Thoracic aorta (tissue), 2 donors: ENCODE results near the gene PDE7B. TPM values are rescaled to one million over a fixed set of nuclear protein-coding genes. Genes with fewer than 3 reads are reported as not detected.

ENCODE experiments used
- ATAC-seq: fragments of 150-250 bp; one replicate; pipeline ENCODE4 v1.8.0; 2017; ENCODE audit warnings: low read depth; ENCODE audit not compliant: insufficient number of reproducible peaks, low FRiP score
- DNase-seq: peaks from one replicate; pipeline ENCODE4 v3.0.0-alpha.2; 2020; ENCODE audit warnings: low spot score
- H3K27ac ChIP-seq, 2 donors: fragments of 200-600 bp; sonication (generic); 1 replicate in 1 of 2; 2 replicates in 1 of 2; pipeline ENCODE4 v1.5.1; 2016; ENCODE audit warnings: mild to moderate bottlenecking in 2 of 2, moderate library complexity in 2 of 2
- H3K27me3 ChIP-seq: fragments of 200-600 bp; sonication (generic); replicated peaks from 2 replicates; pipeline ENCODE4 v1.6.0; 2016; ENCODE audit warnings: mild to moderate bottlenecking; ENCODE audit not compliant: insufficient read depth
- H3K36me3 ChIP-seq: fragments of 200-600 bp; sonication (generic); one replicate; pipeline ENCODE4 v1.5.1; 2016
- H3K4me1 ChIP-seq, 2 donors: fragments of 200-600 bp; sonication (generic); 1 replicate in 1 of 2; 2 replicates in 1 of 2; pipeline versions ENCODE4 v1.5.1 to v1.6.0; 2016; ENCODE audit warnings: low read depth in 2 of 2, mild to moderate bottlenecking in 1 of 2; ENCODE audit not compliant: control insufficient read depth in 1 of 2
- H3K4me3 ChIP-seq: fragments of 200-600 bp; sonication (generic); 2 replicates; pipeline ENCODE4 v1.5.1; 2016; ENCODE audit warnings: mild to moderate bottlenecking
- H3K9me3 ChIP-seq: fragments of 200-600 bp; sonication (generic); 2 replicates; pipeline ENCODE4 v1.5.1; 2016
- total RNA-seq, 2 donors: library from RNA; depleted of rRNA; stranded (reverse); fragments of >200 nt; gene quantifications; one replicate each; pipeline versions ENCODE4 v1.1.0 to v1.2.3, GENCODE V29; 2016
- TF ChIP-seq, protein P1 (sequence below): fragments of 200-600 bp; sonication (generic); IDR thresholded peaks from one replicate; pipeline ENCODE4 v1.5.1; 2019; ENCODE audit warnings: antibody characterized with exemption

PDE7B gene
- total RNA-seq, 2 donors from 2014 or later: 2.6 to 13.2 TPM

DNA sequence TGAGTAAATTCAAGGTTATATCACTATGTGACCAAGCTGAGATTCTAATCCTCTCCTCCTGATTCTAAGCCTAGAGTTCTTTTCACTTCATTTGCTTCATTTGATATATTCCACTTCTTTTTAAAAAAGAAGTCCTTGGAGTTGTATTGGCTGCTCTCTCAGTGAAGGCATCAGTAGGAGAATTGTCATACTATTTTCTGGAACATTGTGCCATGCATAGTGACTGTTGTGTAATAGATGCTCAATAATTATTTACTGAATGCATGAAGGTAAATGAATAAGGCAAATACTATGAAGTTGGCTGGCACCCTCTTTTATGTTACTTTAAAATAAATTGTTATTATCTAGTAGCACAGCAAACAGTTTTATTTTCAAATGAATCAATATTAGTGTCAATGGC is 209.3 kb downstream of the PDE7B start:
- no peak for ATAC-seq
- Histone ChIP-seq H3K27ac (no peak overlapping the region), H3K9me3 (no peaks in the 10 kb centered on the region), H3K4me3 (no peak overlapping the region), H3K36me3 (no peaks in the 10 kb centered on the region), H3K4me1 (peaks cover 0 to 11% of the 10 kb centered on the region in 2 donors), H3K27me3 (no peaks in the 10 kb centered on the region)
- no peak for DNase-seq
- TF ChIP-seq, protein P1, sequence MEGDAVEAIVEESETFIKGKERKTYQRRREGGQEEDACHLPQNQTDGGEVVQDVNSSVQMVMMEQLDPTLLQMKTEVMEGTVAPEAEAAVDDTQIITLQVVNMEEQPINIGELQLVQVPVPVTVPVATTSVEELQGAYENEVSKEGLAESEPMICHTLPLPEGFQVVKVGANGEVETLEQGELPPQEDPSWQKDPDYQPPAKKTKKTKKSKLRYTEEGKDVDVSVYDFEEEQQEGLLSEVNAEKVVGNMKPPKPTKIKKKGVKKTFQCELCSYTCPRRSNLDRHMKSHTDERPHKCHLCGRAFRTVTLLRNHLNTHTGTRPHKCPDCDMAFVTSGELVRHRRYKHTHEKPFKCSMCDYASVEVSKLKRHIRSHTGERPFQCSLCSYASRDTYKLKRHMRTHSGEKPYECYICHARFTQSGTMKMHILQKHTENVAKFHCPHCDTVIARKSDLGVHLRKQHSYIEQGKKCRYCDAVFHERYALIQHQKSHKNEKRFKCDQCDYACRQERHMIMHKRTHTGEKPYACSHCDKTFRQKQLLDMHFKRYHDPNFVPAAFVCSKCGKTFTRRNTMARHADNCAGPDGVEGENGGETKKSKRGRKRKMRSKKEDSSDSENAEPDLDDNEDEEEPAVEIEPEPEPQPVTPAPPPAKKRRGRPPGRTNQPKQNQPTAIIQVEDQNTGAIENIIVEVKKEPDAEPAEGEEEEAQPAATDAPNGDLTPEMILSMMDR: no peak

DNA sequence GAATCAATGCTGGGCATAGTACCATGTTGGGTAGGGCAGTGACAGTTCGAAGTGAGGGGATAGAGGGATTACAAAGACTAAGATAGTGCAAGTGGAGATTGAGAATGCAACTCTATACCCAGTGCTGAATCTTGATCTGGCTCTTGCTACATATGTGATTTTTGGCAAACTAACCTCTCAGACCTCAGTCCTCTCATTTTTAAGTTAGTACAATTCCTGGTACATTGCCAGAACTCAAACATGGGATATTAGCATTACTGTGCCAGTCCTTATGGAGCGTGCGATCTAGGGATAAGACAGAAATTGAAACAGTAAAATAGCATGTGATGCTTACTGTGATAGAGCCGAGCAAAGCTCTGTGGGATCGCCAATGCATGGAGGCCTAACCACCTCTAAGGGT is 210.2 kb downstream of the PDE7B start:
- DNase-seq (no peak), ATAC-seq (no peak)
- Histone ChIP-seq H3K27me3 (no peaks in the 10 kb centered on the region), H3K4me1 (peaks cover 0 to 11% of the 10 kb centered on the region in 2 donors), H3K4me3 (no peak overlapping the region), H3K36me3 (no peaks in the 10 kb centered on the region), H3K27ac (no peak overlapping the region), H3K9me3 (no peaks in the 10 kb centered on the region)
- TF ChIP-seq, protein P1: no peak

DNA sequence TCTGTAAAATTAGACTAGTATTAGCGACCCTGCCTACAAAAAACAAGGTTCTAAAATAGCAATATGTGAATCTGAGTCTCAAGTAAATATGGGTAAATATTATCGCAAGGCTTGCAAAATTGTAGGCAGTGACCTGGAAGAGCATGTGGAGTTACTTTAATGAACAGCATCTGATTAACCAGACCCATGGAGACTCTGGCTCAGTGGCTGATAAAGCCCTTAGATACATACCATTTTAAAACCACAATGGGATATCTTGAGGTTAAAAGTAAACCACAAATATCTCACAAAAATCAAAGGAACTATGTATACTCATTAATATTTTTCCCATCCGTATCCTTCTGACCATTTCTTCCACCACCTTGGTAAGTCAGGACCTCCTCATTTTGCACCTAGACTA is 211.6 kb downstream of the PDE7B start:
- DNase-seq (no peak), ATAC-seq (no peak)
- no peaks in the 10 kb centered on the region for H3K36me3 ChIP-seq
- TF ChIP-seq, protein P1: no peak
- H3K27me3 ChIP-seq: no peaks in the 10 kb centered on the region
- H3K4me1 ChIP-seq: peaks cover 0 to 11% of the 10 kb centered on the region in 2 donors
- no peak overlapping the region for H3K27ac ChIP-seq
- no peak overlapping the region for H3K4me3 ChIP-seq
- H3K9me3 ChIP-seq: no peaks in the 10 kb centered on the region

DNA sequence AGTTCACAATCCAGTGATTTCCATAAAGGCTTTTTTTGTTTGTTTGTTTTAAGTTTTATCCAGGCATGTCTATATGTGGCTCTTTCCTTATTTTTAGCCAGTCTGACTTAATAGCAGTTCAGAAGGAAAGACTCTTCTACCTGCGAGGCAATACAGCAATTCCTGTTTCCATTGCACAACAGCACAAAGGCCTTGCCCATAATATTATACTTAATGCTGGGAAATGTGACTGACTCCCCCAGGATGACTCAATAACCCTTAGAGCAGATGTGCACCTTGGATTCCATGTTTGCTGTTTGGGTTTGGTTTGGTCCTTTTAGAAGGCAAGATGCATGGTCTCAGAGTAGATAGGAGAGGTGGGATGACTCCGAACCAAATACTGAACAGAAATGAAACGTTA is 214.5 kb downstream of the PDE7B start:
- no peak for ATAC-seq
- Histone ChIP-seq H3K4me1 (no peaks in the 10 kb centered on the region), H3K4me3 (no peak overlapping the region), H3K27me3 (no peaks in the 10 kb centered on the region), H3K27ac (no peak overlapping the region), H3K9me3 (no peaks in the 10 kb centered on the region), H3K36me3 (no peaks in the 10 kb centered on the region)
- TF ChIP-seq, protein P1: no peak
- DNase-seq: no peak

DNA sequence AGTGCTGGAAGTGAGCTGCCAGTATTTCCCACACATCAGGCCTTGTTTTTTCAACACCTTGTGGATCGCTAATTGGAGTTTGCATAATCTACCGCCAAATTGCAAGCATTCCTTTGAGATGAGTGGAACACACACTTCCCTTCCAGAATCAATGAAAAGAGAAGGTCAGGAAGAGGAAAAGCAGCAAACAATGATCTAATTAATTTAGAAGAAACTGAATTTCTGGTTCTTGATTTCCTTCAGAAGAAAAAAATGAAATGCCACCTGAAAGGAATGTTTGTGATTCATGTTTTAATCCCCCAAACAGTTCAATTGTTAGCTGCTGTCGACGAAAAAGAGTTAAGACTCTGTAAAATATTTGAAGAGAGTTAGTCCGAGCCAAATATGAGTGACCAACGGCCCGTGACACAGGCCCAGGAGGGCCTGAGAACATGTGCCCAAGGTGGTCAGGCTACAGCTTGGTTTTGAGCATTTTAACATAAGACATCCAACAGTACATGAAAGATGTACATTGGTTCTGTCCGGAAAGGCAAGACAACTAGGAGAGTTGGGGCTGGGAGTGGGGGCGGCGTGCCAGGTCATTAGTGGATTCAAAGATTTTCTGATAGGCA is 216.3 kb downstream of the PDE7B start:
- TF ChIP-seq, protein P1: no peak
- no peaks in the 10 kb centered on the region for H3K36me3 ChIP-seq
- no peaks in the 10 kb centered on the region for H3K9me3 ChIP-seq
- DNase-seq (no peak), ATAC-seq (no peak)
- no peaks in the 10 kb centered on the region for H3K27me3 ChIP-seq
- no peak overlapping the region for H3K27ac ChIP-seq
- H3K4me3 ChIP-seq: no peak overlapping the region
- no peaks in the 10 kb centered on the region for H3K4me1 ChIP-seq
